Right kidney (tissue), 9 donors: ENCODE data around the gene HAPSTR1.
A peak's percentile ranks its signal among the peaks of the same experiment; 100 is the strongest.
"Not testable (repeated sequence)": the region's sequence is repeated elsewhere in the genome, so short reads cannot be mapped to it uniquely, and the experiment has no call there.

Experiments
- DNase-seq: peaks from one replicate; pipeline ENCODE4 v3.0.0-alpha.2; 2016
- long read RNA-seq, 8 donors: transcript quantifications; one replicate each; lab custom pipeline, GENCODE V29; 2026

HAPSTR1 gene
- long read RNA-seq, donor 1, full-length matches to known transcripts, result 11 of 11 reads
- long read RNA-seq, donor 1, partial matches to known transcripts, result 0 of 11 reads
- long read RNA-seq, donor 1, other reads (novel, unspliced or antisense), result 0 of 11 reads
- long read RNA-seq, donor 2, full-length matches to known transcripts, result 6 of 6 reads
- long read RNA-seq, donor 2, partial matches to known transcripts, result 0 of 6 reads
- long read RNA-seq, donor 2, other reads (novel, unspliced or antisense), result 0 of 6 reads
- long read RNA-seq, donor 3, full-length matches to known transcripts, result 12 of 12 reads
- long read RNA-seq, donor 3, partial matches to known transcripts, result 0 of 12 reads
- long read RNA-seq, donor 3, other reads (novel, unspliced or antisense), result 0 of 12 reads
- long read RNA-seq, donor 4, full-length matches to known transcripts, result 10 of 10 reads
- long read RNA-seq, donor 4, partial matches to known transcripts, result 0 of 10 reads
- long read RNA-seq, donor 4, other reads (novel, unspliced or antisense), result 0 of 10 reads
- long read RNA-seq, donor 5, full-length matches to known transcripts, result 6 of 6 reads
- long read RNA-seq, donor 5, partial matches to known transcripts, result 0 of 6 reads
- long read RNA-seq, donor 5, other reads (novel, unspliced or antisense), result 0 of 6 reads
- long read RNA-seq, donor 6, full-length matches to known transcripts, result 4 of 4 reads
- long read RNA-seq, donor 6, partial matches to known transcripts, result 0 of 4 reads
- long read RNA-seq, donor 6, other reads (novel, unspliced or antisense), result 0 of 4 reads
- long read RNA-seq, donor 7, result 0 reads
- long read RNA-seq, donor 8, full-length matches to known transcripts, result 11 of 11 reads
- long read RNA-seq, donor 8, partial matches to known transcripts, result 0 of 11 reads
- long read RNA-seq, donor 8, other reads (novel, unspliced or antisense), result 0 of 11 reads

GRCh38 chr16:9090960-9091866 is at the start of gene HAPSTR1:
Gene HAPSTR1, plus strand, starts transcription at chr16:9091644. Its CDS starts 401 bp downstream, at chr16:9092045.
- peak; percentile 92 for DNase-seq

GRCh38 chr16:9042533-9042932 is 48.9 kb upstream of the HAPSTR1 start:
- DNase-seq, result no peak

- DNase-seq, result no peak
Measured at GRCh38 chr16:9042964-9043680, 48.3 kb upstream of the HAPSTR1 start.

GRCh38 chr16:9045562-9045961 is 45.9 kb upstream of the HAPSTR1 start:
- DNase-seq, result not testable (repeated sequence)

GRCh38 chr16:9046667-9047055 is 44.8 kb upstream of the HAPSTR1 start:
- DNase-seq, result no peak

GRCh38 chr16:9047689-9048301 is 43.6 kb upstream of the HAPSTR1 start:
- no peak for DNase-seq

GRCh38 chr16:9048302-9048700 is 43.1 kb upstream of the HAPSTR1 start:
- DNase-seq, result no peak

GRCh38 chr16:9049241-9049640 is 42.2 kb upstream of the HAPSTR1 start:
- DNase-seq, result no peak

GRCh38 chr16:9050102-9050830 is 41.2 kb upstream of the HAPSTR1 start:
- no peak for DNase-seq

GRCh38 chr16:9053006-9053601 is 38.3 kb upstream of the HAPSTR1 start:
- DNase-seq, result peak; percentile 25

- no peak for DNase-seq
Measured at GRCh38 chr16:9054460-9054859, 37.0 kb upstream of the HAPSTR1 start.

GRCh38 chr16:9055115-9055514 is 36.3 kb upstream of the HAPSTR1 start:
- no peak for DNase-seq

GRCh38 chr16:9055661-9056060 is 35.8 kb upstream of the HAPSTR1 start:
- DNase-seq, result no peak

- DNase-seq, result no peak
Measured at GRCh38 chr16:9056061-9056460, 35.4 kb upstream of the HAPSTR1 start.

GRCh38 chr16:9058211-9058610 is 33.2 kb upstream of the HAPSTR1 start:
- no peak for DNase-seq

GRCh38 chr16:9060225-9060624 is 31.2 kb upstream of the HAPSTR1 start:
- DNase-seq, result no peak

- no peak for DNase-seq
Measured at GRCh38 chr16:9061358-9061813, 30.1 kb upstream of the HAPSTR1 start.

- no peak for DNase-seq
Measured at GRCh38 chr16:9062301-9062700, 29.1 kb upstream of the HAPSTR1 start.

GRCh38 chr16:9065077-9065476 is 26.4 kb upstream of the HAPSTR1 start:
- DNase-seq, result no peak

GRCh38 chr16:9068886-9069285 is 22.6 kb upstream of the HAPSTR1 start:
- DNase-seq, result no peak
